H9 (cell line): ENCODE results near the gene SDHAF3. TPM values are rescaled to one million over a fixed set of nuclear protein-coding genes. Genes with fewer than 3 reads are reported as not detected.

Experiments used
- DNase-seq: peaks from one replicate; pipeline ENCODE4 v3.0.0-alpha.2; 2017
- H2AFZ ChIP-seq: one replicate; pipeline ENCODE4 v1.6.1; 2013; ENCODE audit warnings: mild to moderate bottlenecking, low read length, control low read depth, moderate library complexity
- H2AK5ac ChIP-seq: 2 replicates; pipeline ENCODE4 v1.6.1; 2013; ENCODE audit warnings: low read length, control low read depth, mixed read lengths; ENCODE audit not compliant: insufficient read length
- H2BK120ac ChIP-seq: one replicate; pipeline ENCODE4 v1.6.1; 2013; ENCODE audit warnings: low read depth, mild to moderate bottlenecking, low read length, control low read depth, inconsistent platforms; ENCODE audit not compliant: poor library complexity, severe bottlenecking
- H2BK12ac ChIP-seq: 2 replicates; pipeline ENCODE4 v1.6.1; 2013; ENCODE audit warnings: low read length, control low read depth, mixed read lengths, low read depth; ENCODE audit not compliant: insufficient read length
- H2BK15ac ChIP-seq: 2 replicates; pipeline ENCODE4 v1.6.1; 2013; ENCODE audit warnings: low read depth, low read length, control low read depth
- H2BK20ac ChIP-seq: one replicate; pipeline ENCODE4 v1.6.1; 2013; ENCODE audit warnings: low read depth, mild to moderate bottlenecking, low read length, control low read depth, inconsistent platforms; ENCODE audit not compliant: poor library complexity, severe bottlenecking
- H2BK5ac ChIP-seq: 2 replicates; pipeline ENCODE4 v1.6.1; 2013; ENCODE audit warnings: low read length, control low read depth, mixed read lengths; ENCODE audit not compliant: insufficient read length
- H3K14ac ChIP-seq: 2 replicates; pipeline ENCODE4 v1.6.1; 2013; ENCODE audit warnings: low read length, control low read depth; ENCODE audit not compliant: insufficient read depth
- H3K18ac ChIP-seq: 2 replicates; pipeline ENCODE4 v1.6.1; 2013; ENCODE audit warnings: low read depth, mild to moderate bottlenecking, mixed read lengths, low read length, control low read depth; ENCODE audit not compliant: insufficient read length
- H3K23ac ChIP-seq: 2 replicates; pipeline ENCODE4 v1.6.1; 2013; ENCODE audit warnings: low read length, control low read depth, mixed read lengths, low read depth; ENCODE audit not compliant: insufficient read length
- H3K23me2 ChIP-seq: 2 replicates; pipeline ENCODE4 v1.6.1; 2013; ENCODE audit warnings: low read depth, mild to moderate bottlenecking, mixed read lengths, low read length, control low read depth; ENCODE audit not compliant: insufficient read length, poor library complexity, severe bottlenecking
- H3K27ac ChIP-seq: 2 replicates; pipeline ENCODE4 v1.5.1; 2013; ENCODE audit warnings: low read length, control low read depth, mixed read lengths, low read depth; ENCODE audit not compliant: insufficient read length
- H3K27me3 ChIP-seq: 2 replicates; pipeline ENCODE4 v1.6.1; 2013; ENCODE audit warnings: low read length, control low read depth, inconsistent platforms; ENCODE audit not compliant: insufficient read depth
- H3K4ac ChIP-seq: 2 replicates; pipeline ENCODE4 v1.6.1; 2013; ENCODE audit warnings: low read depth, mild to moderate bottlenecking, control low read depth, inconsistent platforms, low read length, moderate library complexity
- H3K4me1 ChIP-seq: 2 replicates; pipeline ENCODE4 v1.6.1; 2013; ENCODE audit warnings: low read length, control low read depth, inconsistent platforms; ENCODE audit not compliant: insufficient read depth
- H3K4me2 ChIP-seq: 2 replicates; pipeline ENCODE4 v1.6.1; 2013; ENCODE audit warnings: low read length, control low read depth, mixed read lengths; ENCODE audit not compliant: insufficient read length, insufficient read depth
- H3K56ac ChIP-seq: 2 replicates; pipeline ENCODE4 v1.6.1; 2013; ENCODE audit warnings: low read depth, mild to moderate bottlenecking, mixed read lengths, low read length, control low read depth; ENCODE audit not compliant: insufficient read length
- H3K79me1 ChIP-seq: 2 replicates; pipeline ENCODE4 v1.6.1; 2013; ENCODE audit warnings: low read depth, mild to moderate bottlenecking, moderate library complexity, low read length, control low read depth, inconsistent platforms; ENCODE audit not compliant: insufficient read depth, poor library complexity, severe bottlenecking
- H3K79me2 ChIP-seq: 2 replicates; pipeline ENCODE4 v1.6.1; 2013; ENCODE audit warnings: low read length, control low read depth, inconsistent platforms; ENCODE audit not compliant: insufficient read depth
- H3K9ac ChIP-seq: 2 replicates; pipeline ENCODE4 v1.6.1; 2013; ENCODE audit warnings: low read length, control low read depth, mixed read lengths; ENCODE audit not compliant: insufficient read length; ENCODE audit errors: extremely low read depth
- H3K9me3 ChIP-seq: one replicate; pipeline ENCODE4 v1.6.1; 2013; ENCODE audit warnings: low read depth, low read length, inconsistent platforms; ENCODE audit not compliant: control insufficient read depth
- H3T11ph ChIP-seq: one replicate; pipeline ENCODE4 v1.6.1; 2013; ENCODE audit warnings: mild to moderate bottlenecking, low read length, control low read depth, inconsistent platforms
- H4K20me1 ChIP-seq: one replicate; pipeline ENCODE4 v1.6.1; 2013; ENCODE audit not compliant: control insufficient read depth, insufficient read length, insufficient read depth
- H4K5ac ChIP-seq: 2 replicates; pipeline ENCODE4 v1.6.1; 2013; ENCODE audit warnings: low read depth, mild to moderate bottlenecking, mixed read lengths, low read length, control low read depth; ENCODE audit not compliant: insufficient read length
- H4K8ac ChIP-seq: replicated peaks from 2 replicates; pipeline ENCODE4 v1.6.1; 2013; ENCODE audit warnings: low read length, control low read depth, mixed read lengths, low read depth; ENCODE audit not compliant: insufficient read length
- H4K91ac ChIP-seq: 2 replicates; pipeline ENCODE4 v1.6.1; 2013; ENCODE audit warnings: low read depth, mild to moderate bottlenecking, moderate library complexity, mixed read lengths, low read length, control low read depth; ENCODE audit not compliant: insufficient read length
- H3K27ac Mint-ChIP-seq, 3 experiments: 2 replicates in 2 of 3; 3 replicates in 1 of 3; pipeline ENCODE4 v1.8.0; 2020 to 2021; ENCODE audit warnings: mixed read lengths in 3 of 3, mild to moderate bottlenecking in 1 of 3, moderate library complexity in 1 of 3
- H3K27me3 Mint-ChIP-seq: 2 replicates; pipeline ENCODE4 v1.8.0; 2021; ENCODE audit warnings: low read depth, mild to moderate bottlenecking, moderate library complexity, mixed read lengths
- H3K36me3 Mint-ChIP-seq, 3 experiments: 2 replicates in 2 of 3; 3 replicates in 1 of 3; pipeline ENCODE4 v1.8.0; 2020 to 2021; ENCODE audit warnings: low read depth in 3 of 3, mixed read lengths in 3 of 3; ENCODE audit not compliant: insufficient read depth in 1 of 3
- H3K4me1 Mint-ChIP-seq, 2 experiments: 2 replicates each; pipeline ENCODE4 v1.8.0; 2020; ENCODE audit warnings: mixed read lengths in 2 of 2
- H3K4me3 Mint-ChIP-seq, 2 experiments: 2 replicates in 1 of 2; 3 replicates in 1 of 2; pipeline ENCODE4 v1.8.0; 2020 to 2021; ENCODE audit warnings: mild to moderate bottlenecking in 2 of 2, mixed read lengths in 2 of 2, moderate library complexity in 1 of 2
- H3K9me3 Mint-ChIP-seq, 2 experiments: 2 replicates in 1 of 2; 3 replicates in 1 of 2; pipeline ENCODE4 v1.8.0; 2020; ENCODE audit warnings: mild to moderate bottlenecking in 2 of 2, mixed read lengths in 2 of 2, moderate library complexity in 1 of 2
- CTCF ChIP-seq: fragments of 200-600 bp; sonication (generic); conservative IDR thresholded peaks from 3 replicates; pipeline ENCODE4 v1.8.0; 2021; ENCODE audit warnings: antibody characterized with exemption, mild to moderate bottlenecking
- whole genome bisulfite sequencing: extraction: QIAGEN DNeasy Blood & Tissue Kit; methylation state at CpG from one replicate; pipeline ENCODE4 v1.1.7; 2013; ENCODE audit warnings: missing lambda C conversion rate, low lambda C conversion rate, mixed read lengths; ENCODE audit not compliant: insufficient read length; ENCODE audit errors: extremely low coverage; 5-methylcytosine and 5-hydroxymethylcytosine counted together
- total RNA-seq: library from RNA; stranded (reverse); gene quantifications from 2 replicates; pipeline ENCODE4 v1.2.1, GENCODE V29; 2021

SDHAF3 gene
- total RNA-seq, 1 experiment from 2014 or later = 14.1 TPM

- no peaks in the 10 kb centered on the region for H3K79me2 ChIP-seq
- H3K23me2 ChIP-seq = no peaks in the 10 kb centered on the region
- DNase-seq = no peak
- H4K20me1 ChIP-seq = no peaks in the 10 kb centered on the region
- H3K27me3 Mint-ChIP-seq = peaks cover 2% of the 10 kb centered on the region; the same call in 1 of the 2 replicates
- no peak overlapping the region for H2BK20ac ChIP-seq
- no peak overlapping the region for H4K91ac ChIP-seq
- no peak overlapping the region for H2BK5ac ChIP-seq
- peaks cover 3 to 6% of the 10 kb centered on the region in 2 experiments; a peak in 3 of 5 replicates for H3K9me3 Mint-ChIP-seq
- H3K4me1 ChIP-seq = no peaks in the 10 kb centered on the region
- H3K4me2 ChIP-seq = no peak overlapping the region
- H3K4me3 Mint-ChIP-seq = no peak overlapping the region
- no peak overlapping the region for H3K27ac ChIP-seq
- H3K36me3 Mint-ChIP-seq = no peaks in the 10 kb centered on the region
- no peaks in the 10 kb centered on the region for H3K79me1 ChIP-seq
- no peak overlapping the region for H3T11ph ChIP-seq
- no peak overlapping the region for H3K9ac ChIP-seq
- WGBS = no CpG with 5 or more reads among the region's 3 CpGs
- H4K8ac ChIP-seq = no peak overlapping the region
- H3K27ac Mint-ChIP-seq = no peak overlapping the region
- no peak overlapping the region for H2BK12ac ChIP-seq
- H3K14ac ChIP-seq = no peak overlapping the region
- no peak overlapping the region for H2AFZ ChIP-seq
- H4K5ac ChIP-seq = no peak overlapping the region
- H2AK5ac ChIP-seq = no peak overlapping the region
- no peak overlapping the region for H2BK120ac ChIP-seq
- no peaks in the 10 kb centered on the region for H3K27me3 ChIP-seq
- no peak overlapping the region for H3K23ac ChIP-seq
- no peak overlapping the region for H3K4ac ChIP-seq
- H3K9me3 ChIP-seq = no peaks in the 10 kb centered on the region
- H3K4me1 Mint-ChIP-seq = no peaks in the 10 kb centered on the region
- H2BK15ac ChIP-seq = no peak overlapping the region
- no peak for TF ChIP-seq CTCF
- H3K18ac ChIP-seq = no peak overlapping the region
- no peak overlapping the region for H3K56ac ChIP-seq
Measured at GRCh38 chr7:97198596-97198995, 81.1 kb downstream of the SDHAF3 start.
